HepG2 (cell line): ENCODE data around the gene CNPPD1. TPM values are rescaled to one million over a fixed set of nuclear protein-coding genes. Genes with fewer than 3 reads are reported as not detected.

ENCODE experiments used
- ATF6 ChIP-seq: sonication (generic); formaldehyde crosslinking; conservative IDR thresholded peaks from 2 replicates; pipeline ENCODE4 v1.4.0; 2020; ENCODE audit warnings: missing genetic modification reagents
- BRD4 ChIP-seq: sonication (generic); formaldehyde crosslinking; IDR thresholded peaks from 2 replicates; pipeline ENCODE4 v1.4.0; 2020; ENCODE audit warnings: missing genetic modification reagents
- DDIT3 ChIP-seq: sonication (generic); formaldehyde crosslinking; IDR thresholded peaks from 2 replicates; pipeline ENCODE4 v1.4.0; 2020; ENCODE audit warnings: mild to moderate bottlenecking, missing genetic modification reagents
- EEA1 ChIP-seq: sonication (generic); formaldehyde crosslinking; IDR thresholded peaks from 2 replicates; pipeline ENCODE4 v1.5.1; 2020; ENCODE audit warnings: mild to moderate bottlenecking, missing genetic modification reagents, borderline replicate concordance
- IKZF4 ChIP-seq: sonication (generic); formaldehyde crosslinking; IDR thresholded peaks from 2 replicates; pipeline ENCODE4 v1.5.1; 2020; ENCODE audit warnings: borderline replicate concordance, mild to moderate bottlenecking, low read depth, missing genetic modification reagents; ENCODE audit errors: not compliant biosample characterization
- KDM2A ChIP-seq: sonication (generic); formaldehyde crosslinking; IDR thresholded peaks from 2 replicates; pipeline ENCODE4 v1.4.0; 2020; ENCODE audit warnings: low read depth, missing genetic modification reagents, borderline replicate concordance
- MYPOP ChIP-seq: sonication (generic); formaldehyde crosslinking; IDR thresholded peaks from 2 replicates; pipeline ENCODE4 v1.8.1; 2023; ENCODE audit warnings: mild to moderate bottlenecking, moderate library complexity, missing genetic modification reagents
- NR2F6 ChIP-seq, 2 experiments: IDR thresholded peaks; 2 replicates each; pipeline ENCODE4 v1.6.1; 2016; ENCODE audit warnings: antibody characterized with exemption in 1 of 2, mild to moderate bottlenecking in 1 of 2
- SATB2 ChIP-seq: sonication (generic); formaldehyde crosslinking; IDR thresholded peaks from 2 replicates; pipeline ENCODE4 v1.5.0; 2020; ENCODE audit warnings: missing genetic modification reagents
- SMARCE1 ChIP-seq: fragments of 450-650 bp; IDR thresholded peaks from 2 replicates; pipeline ENCODE4 v1.6.1; 2017; ENCODE audit warnings: borderline replicate concordance
- SNAI1 ChIP-seq: sonication (generic); formaldehyde crosslinking; IDR thresholded peaks from 2 replicates; pipeline ENCODE4 v1.5.0; 2020; ENCODE audit warnings: mild to moderate bottlenecking, missing genetic modification reagents, borderline replicate concordance
- THRA ChIP-seq: sonication (generic); formaldehyde crosslinking; IDR thresholded peaks from 2 replicates; pipeline ENCODE4 v1.4.0; 2020; ENCODE audit warnings: missing genetic modification reagents, borderline replicate concordance
- YEATS2 ChIP-seq: sonication (generic); formaldehyde crosslinking; IDR thresholded peaks from 2 replicates; pipeline ENCODE4 v1.4.0; 2020; ENCODE audit warnings: missing genetic modification reagents, borderline replicate concordance
- ZBTB37 ChIP-seq: sonication (generic); formaldehyde crosslinking; IDR thresholded peaks from 2 replicates; pipeline ENCODE4 v1.4.0; 2020; ENCODE audit warnings: mild to moderate bottlenecking, missing genetic modification reagents
- ZNF234 ChIP-seq: sonication (generic); formaldehyde crosslinking; conservative IDR thresholded peaks from 2 replicates; pipeline ENCODE4 v1.5.1; 2020; ENCODE audit warnings: mild to moderate bottlenecking, missing genetic modification reagents
- ZNF484 ChIP-seq: sonication (generic); formaldehyde crosslinking; IDR thresholded peaks from 2 replicates; pipeline ENCODE4 v1.5.1; 2020; ENCODE audit warnings: mild to moderate bottlenecking, low read depth, missing genetic modification reagents, borderline replicate concordance
- ZNF570 ChIP-seq: sonication (generic); formaldehyde crosslinking; IDR thresholded peaks from 2 replicates; pipeline ENCODE4 v1.4.0; 2020; ENCODE audit warnings: mild to moderate bottlenecking, missing genetic modification reagents, borderline replicate concordance
- ZSCAN31 ChIP-seq: sonication (generic); formaldehyde crosslinking; IDR thresholded peaks from 2 replicates; pipeline ENCODE4 v1.5.0; 2020; ENCODE audit warnings: low read depth, mild to moderate bottlenecking, missing genetic modification reagents
- polyA plus RNA-seq, 8 experiments: library from polyadenylated mRNA; depleted of rRNA in 3 of 8; stranded (reverse) in 7 of 8; unstranded in 1 of 8; fragments of >200 nt; fragmentation: Illumina TruSeq in 4 of 8; extraction: Trizol in 4 of 8; gene quantifications; 2 replicates each; pipeline versions ENCODE4 v1.2.1 to v1.2.3, GENCODE V29; 2011 to 2016; ENCODE audit warnings: low read depth in 4 of 8, missing spikeins in 1 of 8, mixed read lengths in 1 of 8; ENCODE audit not compliant: insufficient read depth in 1 of 8
- total RNA-seq, 5 experiments: library from RNA; depleted of rRNA; stranded (reverse); fragments of >200 nt; fragmentation: Illumina TruSeq; extraction: Trizol; gene quantifications; 2 replicates each; pipeline ENCODE4 v1.2.3, GENCODE V29; 2016; ENCODE audit warnings: low read depth in 1 of 5

CNPPD1 gene
- total and polyA plus RNA-seq, 2 of the 13 experiments (the other 11 are each of a cell fraction or from before 2014, with no cell fraction given): 35.5 to 49.4 TPM

GRCh38 chr2:219218732-219219701 is 42.3 kb upstream of the CNPPD1 start, which contains the start of gene ABCB6 (continued):
- peak; percentile 97; the same call in 1 of the 2 replicates for TF ChIP-seq BRD4 (CRISPR knock-in tag)
- TF ChIP-seq ZNF484 (CRISPR knock-in tag): 0 out of 2 replicates have a peak, but pooled peaks have one; percentile 79
- TF ChIP-seq ATF6 (CRISPR knock-in tag): no peak
- no peak for TF ChIP-seq ZNF570 (CRISPR knock-in tag)
- peak; percentile 94 for TF ChIP-seq YEATS2 (CRISPR knock-in tag)
- TF ChIP-seq IKZF4 (CRISPR knock-in tag): peak; percentile 98
- peak; percentile 99 for TF ChIP-seq SNAI1 (CRISPR knock-in tag)
- no peak for TF ChIP-seq ZNF234
- peak; percentile 96 for TF ChIP-seq MYPOP (CRISPR knock-in tag)
- peak; percentile 65; the same call in 1 of the 2 replicates for TF ChIP-seq THRA (CRISPR knock-in tag)
- peak; percentile 90; the same call in 1 of the 2 replicates for TF ChIP-seq SATB2 (CRISPR knock-in tag)
- TF ChIP-seq ZBTB37 (CRISPR knock-in tag): no peak
- peak; percentile 100 for TF ChIP-seq KDM2A
- TF ChIP-seq NR2F6 (IDR thresholded peaks at IDR 0.05): no peak
- TF ChIP-seq NR2F6 (CRISPR knock-in tag; IDR thresholded peaks at IDR 0.05): no peak
- TF ChIP-seq SMARCE1: no peak
- peak; percentile 91; the same call in 1 of the 2 replicates for TF ChIP-seq EEA1 (CRISPR knock-in tag)
- TF ChIP-seq ZSCAN31: peak; percentile 98
- TF ChIP-seq DDIT3 (CRISPR knock-in tag): peak; percentile 85; the same call in 1 of the 2 replicates
